Measurements from ENCODE around the gene PCED1B. TPM values are rescaled to one million over a fixed set of nuclear protein-coding genes. Genes with fewer than 3 reads are reported as not detected.
A peak's percentile ranks its signal among the peaks of the same experiment; 100 is the strongest.

PCED1B gene
- total RNA-seq, 2 experiments from 2014 or later: 117 to 119 TPM

DNA sequence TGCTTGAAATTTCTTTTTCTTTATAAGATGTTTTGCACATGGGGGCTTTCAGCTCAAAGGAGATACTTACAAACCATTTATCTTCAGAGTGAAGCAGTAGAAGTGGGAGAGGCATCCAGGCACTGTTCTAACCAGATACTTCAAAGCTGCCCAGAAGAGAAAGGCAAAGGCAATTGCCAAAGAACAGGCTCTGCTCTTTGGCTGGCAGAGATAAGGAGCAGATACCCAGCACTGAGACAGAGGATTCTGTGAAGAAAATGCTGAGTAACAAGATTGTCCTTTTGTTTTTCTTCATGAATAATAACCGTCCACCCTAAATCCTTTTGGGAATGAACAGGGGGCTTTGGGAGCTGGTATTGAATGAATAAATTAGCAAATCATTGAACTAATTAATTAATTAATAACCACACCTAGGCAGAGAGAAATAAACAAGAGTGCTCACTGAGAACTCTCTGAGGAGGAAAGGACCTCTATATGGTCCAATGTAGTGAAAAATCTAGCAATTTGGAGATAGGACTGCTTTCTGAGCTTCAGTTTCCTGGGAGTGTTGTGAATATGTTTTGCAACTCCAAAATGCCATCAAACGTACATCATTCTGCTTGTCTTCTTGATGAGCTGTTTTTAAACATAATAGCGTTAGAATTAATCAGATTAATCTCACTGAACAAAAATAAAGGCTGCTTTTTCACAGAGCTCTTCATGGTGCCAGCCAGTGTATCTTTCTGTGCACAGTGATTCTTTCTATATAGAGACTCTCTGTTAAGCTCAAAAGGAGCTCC lies 193.2 kb downstream of the PCED1B start:
- Mint-ChIP-seq H3K4me1 (ENCODE audit: low read depth) (peaks cover 81% of the 10 kb centered on the region), H3K9me3 (peaks cover 8% of the 10 kb centered on the region), H3K4me3 (no peak overlapping the region), H3K36me3 (ENCODE audit: low read depth) (peaks cover 1% of the 10 kb centered on the region), H3K27me3 (no peaks in the 10 kb centered on the region), H3K27ac (peak overlapping the region; percentile 84)
- ChIA-PET POLR2A (interaction anchor here (0.6 to 2.1 kb wide), 7 partner anchors 10 to 193 kb away, joined by 3 to 8 read pairs (median 3); partner anchors contain the start of genes AMIGO2 and PCED1B), CTCF (interaction anchor here (1.1 to 1.8 kb wide), 6 partner anchors 9 to 125 kb away, joined by 3 to 5 read pairs (median 4); no protein-coding TSS in a partner anchor)
- TF ChIP-seq, protein P1, sequence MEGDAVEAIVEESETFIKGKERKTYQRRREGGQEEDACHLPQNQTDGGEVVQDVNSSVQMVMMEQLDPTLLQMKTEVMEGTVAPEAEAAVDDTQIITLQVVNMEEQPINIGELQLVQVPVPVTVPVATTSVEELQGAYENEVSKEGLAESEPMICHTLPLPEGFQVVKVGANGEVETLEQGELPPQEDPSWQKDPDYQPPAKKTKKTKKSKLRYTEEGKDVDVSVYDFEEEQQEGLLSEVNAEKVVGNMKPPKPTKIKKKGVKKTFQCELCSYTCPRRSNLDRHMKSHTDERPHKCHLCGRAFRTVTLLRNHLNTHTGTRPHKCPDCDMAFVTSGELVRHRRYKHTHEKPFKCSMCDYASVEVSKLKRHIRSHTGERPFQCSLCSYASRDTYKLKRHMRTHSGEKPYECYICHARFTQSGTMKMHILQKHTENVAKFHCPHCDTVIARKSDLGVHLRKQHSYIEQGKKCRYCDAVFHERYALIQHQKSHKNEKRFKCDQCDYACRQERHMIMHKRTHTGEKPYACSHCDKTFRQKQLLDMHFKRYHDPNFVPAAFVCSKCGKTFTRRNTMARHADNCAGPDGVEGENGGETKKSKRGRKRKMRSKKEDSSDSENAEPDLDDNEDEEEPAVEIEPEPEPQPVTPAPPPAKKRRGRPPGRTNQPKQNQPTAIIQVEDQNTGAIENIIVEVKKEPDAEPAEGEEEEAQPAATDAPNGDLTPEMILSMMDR (IDR thresholded peaks at IDR 0.05): no peak
- intact Hi-C loops (cut with micrococcal nuclease): loop anchor here (5.0 kb wide), 2 partner anchors 35 to 50 kb away; no protein-coding TSS in a partner anchor
- no peak for ATAC-seq
- DNase-seq: no peak

DNA sequence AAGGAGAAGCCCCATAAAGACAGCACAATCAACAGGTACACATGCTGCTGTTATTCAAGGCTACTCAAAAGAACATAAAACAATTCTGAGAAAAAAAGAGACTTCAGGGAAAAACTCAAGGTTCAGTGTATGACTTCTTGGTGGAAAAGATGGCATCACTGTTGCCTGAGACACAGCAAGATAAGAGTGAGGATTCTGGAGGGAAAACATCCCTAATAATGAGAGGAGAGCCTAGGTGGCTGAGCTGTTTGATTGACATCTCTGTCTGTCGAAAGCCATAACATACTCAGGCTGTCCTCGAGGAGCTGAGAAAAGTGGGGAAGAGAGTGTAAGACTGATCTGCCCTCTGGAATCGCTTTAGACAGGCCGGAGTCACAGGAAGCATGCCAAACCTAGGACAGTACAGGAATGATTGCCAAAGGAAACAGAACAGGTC lies 193.8 kb downstream of the PCED1B start:
- no peak for DNase-seq
- intact Hi-C loops (cut with micrococcal nuclease): loop anchor here (5.0 kb wide), 2 partner anchors 34 to 51 kb away; no protein-coding TSS in a partner anchor
- Mint-ChIP-seq H3K36me3 (ENCODE audit: low read depth) (peaks cover 4% of the 10 kb centered on the region), H3K4me1 (ENCODE audit: low read depth) (peaks cover 88% of the 10 kb centered on the region), H3K9me3 (peaks cover 10% of the 10 kb centered on the region), H3K27ac (peak overlapping the region; percentile 84), H3K27me3 (no peaks in the 10 kb centered on the region), H3K4me3 (no peak overlapping the region)
- TF ChIP-seq, protein P1 (IDR thresholded peaks at IDR 0.05): no peak
- no peak for ATAC-seq
- ChIA-PET POLR2A (interaction anchor here (0.6 to 2.1 kb wide), 6 partner anchors 9 to 247 kb away, joined by 3 to 8 read pairs (median 3); partner anchors contain the start of genes AMIGO2 and PCED1B), CTCF (interaction anchor here (1.1 to 1.8 kb wide), 4 partner anchors 21 to 58 kb away, joined by 3 to 5 read pairs (median 4); no protein-coding TSS in a partner anchor)

DNA sequence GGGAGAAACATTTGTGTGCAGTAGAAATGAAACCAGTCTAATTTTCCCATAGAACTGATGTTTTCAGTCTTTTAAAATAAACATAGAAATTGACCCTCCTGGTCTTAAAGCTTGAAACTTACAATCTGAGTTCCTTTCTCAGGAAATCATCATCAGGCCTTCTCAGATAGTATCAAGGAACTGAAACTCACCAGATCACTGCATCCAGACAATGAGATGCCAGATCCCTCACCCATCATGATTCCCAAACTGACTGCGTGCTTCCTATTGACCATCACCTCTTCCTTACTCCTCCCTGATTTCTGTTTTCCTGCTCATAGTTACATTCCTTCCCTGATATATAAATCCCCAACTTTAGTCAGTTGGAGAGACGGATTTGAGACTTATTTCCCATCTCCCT lies 195.3 kb downstream of the PCED1B start:
- H3K27me3 Mint-ChIP-seq: no peaks in the 10 kb centered on the region
- CTCF ChIA-PET: interaction anchor here (0.6 kb wide), 1 partner anchor 121 kb away, joined by 3 read pairs; no protein-coding TSS in a partner anchor
- H3K36me3 Mint-ChIP-seq (ENCODE audit: low read depth): peaks cover 6% of the 10 kb centered on the region
- POLR2A ChIA-PET: no interaction called here
- peaks cover 87% of the 10 kb centered on the region for H3K4me1 Mint-ChIP-seq (ENCODE audit: low read depth)
- ATAC-seq (no peak), DNase-seq (no peak)
- no peak overlapping the region for H3K4me3 Mint-ChIP-seq
- intact Hi-C loops (cut with micrococcal nuclease): loop anchor here (5.0 kb wide), 2 partner anchors 33 to 52 kb away; no protein-coding TSS in a partner anchor
- TF ChIP-seq, protein P1 (IDR thresholded peaks at IDR 0.05): no peak
- H3K27ac Mint-ChIP-seq: peak overlapping the region; percentile 32
- H3K9me3 Mint-ChIP-seq: peaks cover 5% of the 10 kb centered on the region

DNA sequence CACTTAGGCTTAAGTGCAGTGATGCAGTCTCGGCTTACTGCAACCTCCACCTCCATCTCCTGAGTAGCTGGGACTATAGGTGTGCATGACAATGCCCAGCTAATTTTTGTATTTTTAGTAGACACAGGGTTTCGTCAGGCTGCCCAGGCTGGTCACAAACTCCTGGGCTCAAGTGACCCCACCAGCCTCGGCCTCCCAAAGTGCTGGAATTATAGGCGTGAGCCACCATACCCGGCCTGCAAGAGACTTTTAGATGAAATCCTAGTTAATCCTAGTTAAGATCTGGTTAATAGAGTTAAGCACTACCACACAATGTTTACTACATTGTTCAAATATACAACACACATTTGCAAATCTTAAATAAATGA lies 196.8 kb downstream of the PCED1B start:
- H3K4me1 Mint-ChIP-seq (ENCODE audit: low read depth): peaks cover 86% of the 10 kb centered on the region
- H3K36me3 Mint-ChIP-seq (ENCODE audit: low read depth): peaks cover 10% of the 10 kb centered on the region
- CTCF ChIA-PET: interaction anchor here (0.9 to 1.6 kb wide), 8 partner anchors 30 to 211 kb away, joined by 3 to 5 read pairs (median 4); no protein-coding TSS in a partner anchor
- ATAC-seq: no peak
- intact Hi-C loops (cut with micrococcal nuclease): no loop called here
- H3K9me3 Mint-ChIP-seq: peaks cover 5% of the 10 kb centered on the region
- H3K27me3 Mint-ChIP-seq: no peaks in the 10 kb centered on the region
- peak overlapping the region; percentile 96 for H3K27ac Mint-ChIP-seq
- TF ChIP-seq, protein P1 (IDR thresholded peaks at IDR 0.05): no peak
- POLR2A ChIA-PET: interaction anchor here (0.6 to 1.3 kb wide), 3 partner anchors 26 to 84 kb away, joined by 3 to 6 read pairs (median 4); no protein-coding TSS in a partner anchor
- peak overlapping the region; percentile 51 for H3K4me3 Mint-ChIP-seq
- no peak for DNase-seq
